Activated T-cell treated with anti-CD3 and anti-CD28 coated beads, Interleukin-2, amount 50 U/mL, for 72 hours (primary cell): ENCODE results near the gene CHCHD3. TPM values are rescaled to one million over a fixed set of nuclear protein-coding genes. Genes with fewer than 3 reads are reported as not detected.
A peak's percentile ranks its signal among the peaks of the same experiment; 100 is the strongest.

Source experiments
- ATAC-seq, 2 donors: fragments of 150-1000 bp; cut with Tn5 transposase; replicated peaks in 1 of 2; 2 replicates each; pipeline ENCODE4 v1.10.0; 2021; ENCODE audit warnings: moderate library complexity in 2 of 2, mild to moderate bottlenecking in 1 of 2
- DNase-seq, 2 donors: peaks; one replicate each; pipeline ENCODE4 v3.0.0; 2021 to 2022; ENCODE audit warnings: mixed read lengths in 1 of 2
- H3K27ac Mint-ChIP-seq: one replicate; pipeline ENCODE4 v1.8.0; 2022; ENCODE audit warnings: mild to moderate bottlenecking, moderate library complexity, mixed read lengths
- H3K27me3 Mint-ChIP-seq: one replicate; pipeline ENCODE4 v1.8.0; 2022; ENCODE audit warnings: low read depth, mixed read lengths
- H3K36me3 Mint-ChIP-seq, 2 donors: one replicate each; pipeline ENCODE4 v1.8.0; 2022; ENCODE audit warnings: mixed read lengths in 2 of 2, mild to moderate bottlenecking in 1 of 2; ENCODE audit not compliant: insufficient read depth in 2 of 2
- H3K4me1 Mint-ChIP-seq: one replicate; pipeline ENCODE4 v1.8.0; 2022; ENCODE audit warnings: low read depth, mixed read lengths
- H3K4me3 Mint-ChIP-seq, 2 donors: one replicate each; pipeline ENCODE4 v1.8.0; 2022; ENCODE audit warnings: mild to moderate bottlenecking in 2 of 2, mixed read lengths in 2 of 2, moderate library complexity in 2 of 2
- H3K9me3 Mint-ChIP-seq, 2 donors: one replicate each; pipeline ENCODE4 v1.8.0; 2022; ENCODE audit warnings: mixed read lengths in 2 of 2
- total RNA-seq, 2 donors: library from RNA; stranded (reverse); gene quantifications; one replicate each; pipeline ENCODE4 v1.2.3, GENCODE V29; 2022

The CHCHD3 gene
- total RNA-seq, 2 donors from 2014 or later, result 59.3 to 75.5 TPM

DNA sequence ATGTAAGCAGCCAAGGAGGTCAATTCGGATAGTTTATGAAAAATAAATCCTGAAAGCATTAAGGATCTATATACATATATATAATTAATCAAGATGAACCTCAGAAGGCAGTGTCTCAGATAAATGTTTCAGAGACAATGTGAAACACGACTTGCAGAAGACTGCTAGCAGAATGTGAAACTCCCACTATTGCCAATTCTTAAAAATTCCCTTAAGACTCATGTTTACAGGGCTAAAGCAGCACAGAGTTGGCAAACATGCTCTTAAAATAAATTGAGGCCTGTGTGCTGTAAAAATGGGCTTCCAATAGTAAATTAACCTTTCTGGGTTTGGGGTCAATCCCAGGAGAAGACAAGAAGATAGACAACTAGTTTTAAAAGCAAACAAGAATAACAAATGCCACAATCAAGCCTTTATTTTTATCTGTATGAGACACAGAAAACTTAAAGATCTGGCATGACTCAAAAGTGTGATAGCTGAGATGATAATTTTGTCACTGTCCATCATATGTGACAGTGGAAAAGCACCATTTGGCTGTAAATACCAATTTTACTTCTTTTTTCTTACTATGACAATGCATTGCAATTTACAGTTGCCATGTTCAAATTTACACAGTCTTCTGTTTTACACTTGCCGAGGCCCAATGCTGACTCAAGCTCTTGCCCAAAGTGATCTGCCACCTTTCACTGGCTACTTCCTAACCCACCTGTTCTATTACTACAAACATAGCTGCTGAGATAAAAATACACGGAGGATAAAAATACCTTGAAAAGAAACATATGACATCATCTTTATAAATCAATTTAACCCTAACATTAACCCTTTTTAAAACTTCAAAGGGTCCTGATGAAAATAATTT, 78.6 kb downstream of the CHCHD3 start:
- H3K36me3 Mint-ChIP-seq, result peaks cover 7 to 15% of the 10 kb centered on the region in 2 donors
- H3K27me3 Mint-ChIP-seq, result no peaks in the 10 kb centered on the region
- H3K27ac Mint-ChIP-seq, result no peak overlapping the region
- no peak for DNase-seq
- peak in 1 of 2 donors; percentile 36 for ATAC-seq
- H3K4me3 Mint-ChIP-seq, result no peak overlapping the region
- peaks cover 5 to 7% of the 10 kb centered on the region in 2 donors for H3K9me3 Mint-ChIP-seq
- peaks cover 25% of the 10 kb centered on the region for H3K4me1 Mint-ChIP-seq

DNA sequence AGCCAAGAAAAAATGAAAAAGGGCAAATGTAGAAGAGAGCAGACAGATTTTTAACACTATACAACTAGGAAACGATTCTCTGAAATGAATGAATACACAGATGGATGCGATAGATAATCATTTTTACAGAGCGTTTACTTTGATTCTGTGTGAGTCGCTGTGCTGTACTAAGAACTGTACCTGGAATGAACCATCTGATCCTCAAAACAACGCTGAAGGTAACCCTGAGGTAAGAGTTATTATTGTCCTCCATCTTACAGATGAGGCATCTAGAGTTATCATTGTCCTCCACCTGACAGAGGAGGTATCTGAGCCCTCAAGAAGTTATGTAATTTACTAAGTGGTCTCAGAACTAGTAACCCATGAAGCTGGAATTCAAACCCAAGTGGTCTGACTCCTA, 80.2 kb downstream of the CHCHD3 start:
- H3K4me1 Mint-ChIP-seq, result peaks cover 25% of the 10 kb centered on the region
- H3K36me3 Mint-ChIP-seq, result peaks cover 1 to 2% of the 10 kb centered on the region in 2 donors
- no peaks in the 10 kb centered on the region for H3K27me3 Mint-ChIP-seq
- ATAC-seq (peak in 1 of 2 donors; percentile 71), DNase-seq (no peak)
- peaks cover 0 to 1% of the 10 kb centered on the region in 2 donors for H3K9me3 Mint-ChIP-seq
- peak overlapping the region; percentile 26 for H3K27ac Mint-ChIP-seq
- H3K4me3 Mint-ChIP-seq, result peak overlapping the region in 1 of 2 donors; percentile 21

DNA sequence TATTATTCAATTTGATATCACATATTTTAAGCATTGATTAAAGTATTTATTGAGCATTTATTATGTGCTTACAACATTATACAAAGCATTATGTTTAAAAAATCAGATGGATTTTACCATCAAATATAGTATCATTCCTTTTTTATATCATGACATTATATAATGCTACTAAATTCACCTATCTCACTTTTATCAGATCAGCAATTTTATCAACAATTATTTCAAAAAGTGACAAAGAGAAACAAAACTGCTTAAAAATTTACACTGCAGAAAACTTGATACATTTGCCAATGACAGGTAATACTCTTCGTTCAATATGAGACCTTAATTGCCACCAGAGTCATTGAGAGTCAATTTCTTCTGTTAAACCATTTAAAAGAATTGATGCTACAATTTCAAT, 82.0 kb downstream of the CHCHD3 start:
- no peak overlapping the region for H3K4me3 Mint-ChIP-seq

DNA sequence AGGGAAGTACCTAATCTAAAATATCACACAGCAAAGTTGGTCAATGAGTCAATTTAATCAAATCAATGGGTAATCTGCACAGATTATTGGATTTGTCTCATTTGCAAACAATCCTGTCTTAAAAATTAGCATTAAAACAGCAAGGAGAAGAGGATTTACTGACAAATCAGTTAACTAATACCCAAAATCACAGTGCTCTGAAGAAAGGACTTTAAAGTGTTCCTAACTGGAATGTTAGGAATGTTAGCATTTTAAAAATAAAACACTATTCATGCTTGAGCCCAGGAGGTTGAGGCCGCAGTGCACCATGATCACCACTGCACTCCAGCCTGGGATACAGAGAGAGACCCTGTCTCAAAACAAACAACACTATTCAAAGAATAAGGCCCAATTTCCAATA, 83.1 kb downstream of the CHCHD3 start:
- H3K27ac Mint-ChIP-seq, result no peak overlapping the region
- H3K27me3 Mint-ChIP-seq, result no peaks in the 10 kb centered on the region
- peaks cover 0 to 1% of the 10 kb centered on the region in 2 donors for H3K36me3 Mint-ChIP-seq
- no peak for ATAC-seq
- peaks cover 0 to 2% of the 10 kb centered on the region in 2 donors for H3K9me3 Mint-ChIP-seq
- H3K4me3 Mint-ChIP-seq, result no peak overlapping the region
- H3K4me1 Mint-ChIP-seq, result peaks cover 19% of the 10 kb centered on the region
- DNase-seq, result no peak

More for the DNA sequence above, 82.0 kb downstream of the CHCHD3 start:
- Mint-ChIP-seq H3K27me3 (no peaks in the 10 kb centered on the region), H3K4me1 (peaks cover 25% of the 10 kb centered on the region), H3K36me3 (peaks cover 1 to 2% of the 10 kb centered on the region in 2 donors), H3K9me3 (peaks cover 0 to 3% of the 10 kb centered on the region in 2 donors), H3K27ac (no peak overlapping the region)
- no peak for ATAC-seq
- DNase-seq, result no peak

DNA sequence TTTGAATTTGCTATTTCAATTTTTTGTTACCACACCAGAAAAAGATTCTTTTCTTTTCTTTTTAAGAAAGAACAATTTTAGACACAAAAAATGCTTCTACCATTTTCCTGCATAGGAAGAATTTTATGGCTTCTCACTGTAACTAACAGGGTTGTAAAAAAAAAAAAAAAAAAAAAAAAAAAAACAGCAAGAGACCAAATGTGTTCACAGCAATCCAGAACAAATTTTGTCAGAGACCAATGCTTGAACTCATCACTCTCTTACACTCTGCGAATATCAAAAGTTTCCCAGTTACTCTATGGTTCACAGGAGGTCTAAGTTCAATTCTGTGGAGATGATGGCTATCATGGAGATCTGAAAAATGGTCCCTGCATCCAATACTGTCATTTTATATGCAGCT, 84.4 kb downstream of the CHCHD3 start:
- no peaks in the 10 kb centered on the region for H3K27me3 Mint-ChIP-seq
- ATAC-seq, result no peak

DNA sequence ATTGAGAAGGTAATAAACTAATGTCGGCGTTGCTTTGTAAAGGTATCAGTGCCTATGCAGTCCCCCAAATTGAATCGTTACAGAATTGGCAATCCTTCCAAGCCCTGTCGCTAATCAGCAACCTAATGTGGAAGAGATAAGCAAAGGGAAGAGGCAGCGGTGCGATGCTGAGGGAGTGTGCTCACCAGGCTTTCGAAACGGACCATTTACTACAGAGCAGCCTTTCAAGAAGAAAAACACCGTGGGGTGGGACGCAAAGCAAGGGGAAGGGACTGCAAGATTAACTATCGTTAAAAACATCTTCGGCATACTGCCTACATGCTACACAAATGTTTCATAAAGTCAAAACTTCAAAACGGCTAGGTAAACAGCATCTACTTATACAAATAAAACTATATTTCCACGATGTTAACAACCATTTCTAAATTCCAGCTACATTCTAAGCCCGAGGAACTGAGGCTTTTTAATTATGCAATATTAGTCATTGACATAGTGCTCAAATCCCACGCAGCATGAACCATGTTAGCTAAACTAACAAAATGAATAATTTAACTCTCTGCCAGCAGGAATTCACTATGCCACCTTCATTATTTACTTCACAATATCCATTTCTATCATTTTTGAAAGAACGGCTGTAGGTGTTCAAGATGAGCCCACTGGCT, 85.2 kb downstream of the CHCHD3 start:
- Mint-ChIP-seq H3K4me1 (peaks cover 6% of the 10 kb centered on the region), H3K36me3 (no peaks in the 10 kb centered on the region), H3K9me3 (peaks cover 0 to 2% of the 10 kb centered on the region in 2 donors), H3K27me3 (no peaks in the 10 kb centered on the region), H3K27ac (no peak overlapping the region), H3K4me3 (no peak overlapping the region)
- ATAC-seq, result no peak
- DNase-seq, result no peak

More for the DNA sequence above, 84.4 kb downstream of the CHCHD3 start:
- H3K4me1 Mint-ChIP-seq, result peaks cover 7% of the 10 kb centered on the region
- H3K36me3 Mint-ChIP-seq, result no peaks in the 10 kb centered on the region
- peaks cover 0 to 2% of the 10 kb centered on the region in 2 donors for H3K9me3 Mint-ChIP-seq
- no peak overlapping the region for H3K4me3 Mint-ChIP-seq
- no peak overlapping the region for H3K27ac Mint-ChIP-seq
- DNase-seq, result no peak

DNA sequence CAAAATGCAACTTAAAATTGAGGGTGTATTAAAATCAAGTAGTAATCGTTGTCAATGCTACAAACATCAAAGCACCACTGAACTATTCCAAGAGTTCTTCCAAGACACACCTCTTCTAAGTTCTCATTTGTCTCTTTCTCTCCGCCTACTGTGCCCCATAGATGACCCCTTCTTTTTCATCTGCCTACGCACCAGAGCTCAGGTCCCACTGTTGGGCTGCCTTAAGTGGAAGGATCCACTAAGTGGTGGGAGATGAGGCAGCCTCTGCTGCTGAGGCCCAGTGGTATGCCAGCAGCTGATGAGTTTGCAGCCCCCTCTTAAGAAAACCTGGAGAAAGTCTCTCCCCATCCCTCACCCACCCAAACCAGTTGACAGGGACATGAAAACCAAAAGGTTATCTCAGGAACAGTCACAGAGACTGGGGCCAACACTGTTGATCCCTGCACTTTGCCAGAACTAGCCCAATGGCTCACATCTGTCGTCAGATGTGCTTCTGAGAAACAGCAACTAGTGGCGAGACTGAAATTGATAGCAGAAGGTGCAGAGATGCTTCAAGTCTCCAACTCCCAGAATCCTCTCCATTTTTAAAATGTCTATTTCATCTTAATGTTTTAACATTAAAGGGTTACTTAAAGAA, 88.4 kb downstream of the CHCHD3 start:
- H3K27me3 Mint-ChIP-seq, result no peaks in the 10 kb centered on the region
- H3K9me3 Mint-ChIP-seq, result peaks cover 0 to 4% of the 10 kb centered on the region in 2 donors
- ATAC-seq (no peak), DNase-seq (no peak)
- H3K4me3 Mint-ChIP-seq, result no peak overlapping the region
- no peaks in the 10 kb centered on the region for H3K36me3 Mint-ChIP-seq
- H3K4me1 Mint-ChIP-seq, result no peaks in the 10 kb centered on the region
- no peak overlapping the region for H3K27ac Mint-ChIP-seq

DNA sequence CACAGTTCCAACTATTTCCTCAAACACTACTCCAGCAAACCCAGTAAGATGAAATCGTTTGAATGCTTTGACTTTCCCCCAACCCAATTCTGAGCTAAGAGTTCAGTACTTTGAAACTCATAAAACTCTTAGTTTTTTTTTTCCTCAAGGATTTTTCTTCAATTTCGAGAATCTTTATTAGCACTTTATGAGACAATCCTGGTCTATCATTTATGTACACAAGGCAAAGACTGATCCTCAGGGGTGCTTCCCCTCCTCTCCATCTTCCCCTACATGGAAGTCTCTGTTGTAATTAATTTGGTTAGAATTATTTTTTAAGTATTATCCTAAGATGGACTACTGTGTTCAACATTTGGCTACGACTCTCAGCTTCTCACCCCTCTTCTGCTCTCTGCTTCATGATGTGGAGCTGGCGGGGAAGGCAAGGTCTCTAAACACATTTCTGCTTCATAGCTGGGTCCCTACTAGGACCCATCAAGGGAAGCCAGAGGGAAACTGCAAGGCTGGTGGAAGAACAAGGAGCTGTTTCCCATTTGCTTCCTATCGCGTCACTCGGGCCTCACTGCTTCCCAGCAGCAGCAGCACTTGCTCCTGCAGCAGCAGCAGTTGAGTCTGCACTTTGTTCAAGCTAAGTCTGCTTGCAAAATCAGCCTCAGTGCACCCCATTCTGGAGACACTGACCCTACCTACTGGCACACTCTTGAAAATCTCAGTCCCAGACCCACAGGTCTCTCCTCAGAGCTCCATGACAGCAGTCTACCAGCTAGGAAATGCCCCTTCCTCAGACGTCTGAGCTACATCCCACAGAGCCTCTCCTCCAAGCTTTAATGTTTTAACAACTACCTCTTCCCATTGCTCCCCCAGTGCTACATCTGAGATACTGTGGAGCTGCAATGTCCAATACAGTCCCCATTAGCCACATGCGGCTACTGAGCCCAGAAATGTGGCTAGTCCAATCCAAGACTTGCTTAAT, 90.0 kb downstream of the CHCHD3 start:
- no peak overlapping the region for H3K4me3 Mint-ChIP-seq
- H3K27me3 Mint-ChIP-seq, result no peaks in the 10 kb centered on the region
- DNase-seq, result no peak
- no peak overlapping the region for H3K27ac Mint-ChIP-seq
- H3K36me3 Mint-ChIP-seq, result peaks cover 0 to 2% of the 10 kb centered on the region in 2 donors
- H3K4me1 Mint-ChIP-seq, result no peaks in the 10 kb centered on the region
- peaks cover 0 to 4% of the 10 kb centered on the region in 2 donors for H3K9me3 Mint-ChIP-seq
- no peak for ATAC-seq

DNA sequence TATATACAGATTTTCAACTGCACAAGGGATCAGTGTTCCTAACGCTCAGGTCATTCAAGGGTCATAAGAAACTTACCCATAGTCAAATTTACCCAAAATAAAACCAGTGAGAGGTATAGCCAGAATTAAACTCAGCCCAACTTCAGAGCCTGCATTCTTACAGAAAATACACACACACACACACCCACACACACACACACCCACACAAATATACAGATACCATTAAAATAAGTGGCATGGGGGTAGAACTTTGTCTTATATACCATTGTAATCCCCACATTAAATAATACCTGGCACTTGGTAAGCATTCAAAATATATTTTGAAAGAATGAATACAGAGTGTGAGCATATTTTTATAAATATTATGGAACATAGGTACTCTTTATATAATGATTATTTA, 93.8 kb downstream of the CHCHD3 start:
- DNase-seq, result no peak
- H3K27me3 Mint-ChIP-seq, result no peaks in the 10 kb centered on the region
- H3K4me1 Mint-ChIP-seq, result no peaks in the 10 kb centered on the region
- no peak for ATAC-seq
- peaks cover 0 to 5% of the 10 kb centered on the region in 2 donors for H3K36me3 Mint-ChIP-seq
- H3K9me3 Mint-ChIP-seq, result peaks cover 0 to 2% of the 10 kb centered on the region in 2 donors
- no peak overlapping the region for H3K4me3 Mint-ChIP-seq
- H3K27ac Mint-ChIP-seq, result no peak overlapping the region

DNA sequence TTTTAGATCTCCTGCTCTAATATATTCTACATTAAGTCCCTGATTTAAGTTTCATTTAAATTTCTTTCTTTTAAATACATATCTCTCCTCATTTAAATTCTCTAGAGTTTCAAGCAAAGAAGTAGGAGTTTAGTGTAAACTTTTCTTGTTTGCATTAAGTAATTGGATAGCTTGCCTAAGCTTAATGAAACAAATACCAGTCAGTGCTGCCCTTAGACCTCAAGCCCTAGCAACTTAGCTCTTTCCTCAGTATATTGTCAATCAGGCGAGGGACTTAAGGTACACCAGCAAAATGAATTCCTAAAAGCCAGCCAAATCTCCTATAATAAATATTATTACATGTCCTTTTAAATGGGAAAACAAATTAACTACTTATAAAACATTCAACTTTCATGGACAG, 101.5 kb downstream of the CHCHD3 start:
- peak overlapping the region; percentile 57 for H3K27ac Mint-ChIP-seq
- H3K4me1 Mint-ChIP-seq, result peaks cover 13% of the 10 kb centered on the region
- no peak overlapping the region for H3K4me3 Mint-ChIP-seq
- peaks cover 0 to 3% of the 10 kb centered on the region in 2 donors for H3K36me3 Mint-ChIP-seq
- DNase-seq (no peak), ATAC-seq (no peak)
- no peaks in the 10 kb centered on the region for H3K9me3 Mint-ChIP-seq
- no peaks in the 10 kb centered on the region for H3K27me3 Mint-ChIP-seq

DNA sequence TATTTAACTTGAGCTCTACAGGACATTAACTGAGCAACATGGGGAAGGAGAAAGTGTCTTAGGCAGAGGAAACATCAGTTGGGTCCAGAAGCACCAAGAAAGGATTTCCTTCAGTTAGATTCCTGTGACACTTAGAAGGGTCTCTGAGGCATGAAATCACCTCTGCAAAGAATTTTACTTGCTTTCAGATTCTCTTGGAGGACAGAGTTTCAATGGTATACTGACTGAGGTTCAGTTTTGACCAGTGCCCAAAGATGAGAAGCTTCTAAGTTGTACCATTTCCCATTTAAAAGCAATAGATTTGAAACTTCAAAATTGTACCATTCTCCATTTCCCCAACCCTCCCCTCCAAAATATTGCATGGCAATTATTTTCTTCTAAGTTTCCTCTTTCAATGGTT, 102.4 kb downstream of the CHCHD3 start:
- no peaks in the 10 kb centered on the region for H3K27me3 Mint-ChIP-seq
- DNase-seq (no peak), ATAC-seq (no peak)
- no peaks in the 10 kb centered on the region for H3K9me3 Mint-ChIP-seq
- peaks cover 0 to 5% of the 10 kb centered on the region in 2 donors for H3K36me3 Mint-ChIP-seq
- no peak overlapping the region for H3K4me3 Mint-ChIP-seq
- peaks cover 13% of the 10 kb centered on the region for H3K4me1 Mint-ChIP-seq
- H3K27ac Mint-ChIP-seq, result no peak overlapping the region

DNA sequence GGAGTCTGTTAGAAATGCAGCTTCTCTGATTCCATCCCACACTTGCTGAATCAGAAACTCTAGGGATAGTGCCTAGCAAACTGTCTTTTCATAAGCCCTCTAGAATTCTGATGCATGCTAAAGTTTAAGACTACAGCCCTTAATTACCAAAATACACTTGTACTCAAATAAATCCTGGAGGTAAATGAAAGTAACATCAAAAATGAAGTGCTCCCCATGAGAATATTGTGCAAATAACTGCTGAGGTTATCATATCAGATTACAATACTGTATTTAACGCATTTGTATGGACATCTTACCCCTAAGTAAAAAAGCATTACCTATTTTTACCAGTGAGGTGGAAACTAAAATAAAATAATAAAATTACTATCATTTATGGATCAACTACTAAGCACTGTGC, 104.7 kb downstream of the CHCHD3 start:
- Mint-ChIP-seq H3K4me3 (no peak overlapping the region), H3K4me1 (peaks cover 13% of the 10 kb centered on the region), H3K36me3 (peaks cover 3 to 11% of the 10 kb centered on the region in 2 donors), H3K27ac (no peak overlapping the region), H3K27me3 (no peaks in the 10 kb centered on the region), H3K9me3 (no peaks in the 10 kb centered on the region)
- ATAC-seq, result no peak
- no peak for DNase-seq
